GM12891 (cell line): Measurements from ENCODE around the gene ZNF816.

Experiments
- PAX5 ChIP-seq: IDR thresholded peaks from 2 replicates; pipeline ENCODE4 v1.6.1; 2011; ENCODE audit warnings: low read length, moderate library complexity, mild to moderate bottlenecking; ENCODE audit not compliant: insufficient read depth, severe bottlenecking
- POLR2A ChIP-seq: IDR thresholded peaks from 2 replicates; pipeline ENCODE4 v1.6.1; 2011; ENCODE audit warnings: low read depth, low read length, control low read depth
- POLR2AphosphoS5 ChIP-seq: IDR thresholded peaks from 2 replicates; pipeline ENCODE4 v1.6.1; 2011; ENCODE audit warnings: low read depth, low read length, control low read depth
- TAF1 ChIP-seq: IDR thresholded peaks from 2 replicates; pipeline ENCODE4 v1.6.1; 2011; ENCODE audit warnings: low read depth, low read length, control low read depth

DNA sequence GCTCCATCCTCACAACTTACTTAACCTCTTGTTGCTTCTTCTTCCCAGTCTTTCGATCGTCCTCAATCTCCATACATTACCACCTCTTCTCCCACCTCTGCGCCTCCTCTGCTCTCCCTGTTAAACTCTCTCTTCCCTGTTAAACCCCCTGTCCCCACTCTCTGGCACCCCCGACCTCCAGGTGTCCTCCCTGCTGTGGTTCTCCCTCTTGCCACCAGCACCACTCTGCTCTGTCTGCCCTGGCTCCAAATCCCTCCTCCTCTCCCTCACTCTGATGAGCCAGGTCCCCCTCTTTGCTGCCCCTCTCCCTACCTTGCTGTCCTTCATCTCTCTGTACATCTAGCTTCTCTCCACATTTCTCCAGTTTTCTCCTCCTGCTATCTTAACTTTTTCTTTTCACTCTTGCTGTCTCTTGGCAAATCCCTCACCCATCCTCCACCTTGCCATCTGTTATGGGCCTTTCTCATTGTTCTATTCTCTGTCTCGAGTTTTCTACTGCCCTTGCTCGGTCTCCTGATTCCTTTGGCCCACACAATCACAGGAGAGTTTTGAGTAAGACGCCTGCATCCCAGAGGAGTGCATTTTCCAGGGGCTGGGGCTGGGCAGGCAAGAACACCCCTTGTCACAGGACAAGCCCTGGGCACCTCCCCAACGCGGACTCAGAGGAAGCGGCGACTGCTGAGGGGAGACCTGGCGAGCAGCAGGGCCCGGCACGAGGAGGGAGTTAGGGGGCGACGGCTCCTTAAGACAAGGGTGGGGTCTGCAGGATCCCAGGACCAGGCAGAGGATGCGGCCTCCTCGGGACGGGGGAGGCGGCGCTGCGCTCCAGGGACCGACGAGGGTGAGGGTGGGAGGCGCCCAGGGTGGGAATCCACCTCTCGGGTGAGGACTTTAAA, 29.7 kb upstream of the ZNF816 start:
- TF ChIP-seq POLR2AphosphoS5 = no peak
- no peak for TF ChIP-seq POLR2A
- TF ChIP-seq TAF1 = no peak
- TF ChIP-seq PAX5 = no peak
